ENCODE results near the gene ADD3. TPM values are rescaled to one million over a fixed set of nuclear protein-coding genes. Genes with fewer than 3 reads are reported as not detected.

ADD3 gene
- total and polyA plus RNA-seq, 2 donors (not counting 3 experiments of a cell fraction or from before 2014, with no cell fraction given) = 14.9 to 55.2 TPM

DNA sequence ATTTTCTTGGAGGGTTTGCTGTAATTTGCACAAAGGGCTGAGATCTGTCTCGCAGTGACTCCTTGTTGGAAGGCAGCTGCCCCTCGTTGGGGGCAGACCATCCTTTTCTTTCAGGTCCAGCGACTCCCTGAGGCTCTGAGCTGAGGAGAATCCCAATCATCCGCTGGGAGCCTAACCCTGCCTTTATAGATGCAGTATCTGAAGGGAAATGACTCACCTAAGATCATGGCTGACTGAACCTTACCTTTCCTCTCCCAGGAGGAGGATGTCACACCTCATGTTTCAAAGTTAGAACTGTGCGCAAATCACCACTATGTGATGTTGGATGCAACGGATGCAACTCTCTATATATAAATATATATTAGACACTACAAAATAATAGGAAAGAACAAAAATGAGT is 163.2 kb downstream of the ADD3 start:
- no peak for FAIRE-seq
- H3K79me2 ChIP-seq (ENCODE audit: control insufficient read depth, insufficient read depth, low read length) = no peaks in the 10 kb centered on the region
- H3K4me1 ChIP-seq (ENCODE audit: control insufficient read depth, extremely low read depth, insufficient read depth, low read length) = peaks cover 7% of the 10 kb centered on the region
- H3K27ac ChIP-seq (ENCODE audit: insufficient read depth, low read depth, low read length) = no peak overlapping the region
- H3K9me3 ChIP-seq (replicated peaks; ENCODE audit: control insufficient read depth, insufficient read depth, low read length) = no peaks in the 10 kb centered on the region
- ChIA-PET CTCF (interaction anchor here (1.0 to 1.4 kb wide), 2 partner anchors 9 to 287 kb away, joined by 3 to 4 read pairs; no protein-coding TSS in a partner anchor), POLR2A (no interaction called here)
- H3K4me2 ChIP-seq (ENCODE audit: insufficient read depth, low read length) = no peak overlapping the region
- no peak overlapping the region for H3K9ac ChIP-seq (replicated peaks; ENCODE audit: extremely low read depth, insufficient read depth, low read length)
- no peaks in the 10 kb centered on the region for H3K9me1 ChIP-seq (replicated peaks; ENCODE audit: control insufficient read depth, extremely low read depth, insufficient read depth, low read length)
- H3K4me3 ChIP-seq (replicated peaks in 1 of 3; ENCODE audit: insufficient read depth in 1 of 3, low read depth in 1 of 3, low read length in 3 of 3) = no peak overlapping the region
- dilution Hi-C loops (cut with MboI; ENCODE audit: extremely low pct_ligation_motif_present, low sequenced_read_pairs) (no loop called here), intact Hi-C loops (cut with micrococcal nuclease) (no loop called here)
- no peaks in the 10 kb centered on the region for H3K36me3 ChIP-seq (ENCODE audit: control insufficient read depth in 2 of 2, extremely low read depth in 1 of 2, insufficient read depth in 2 of 2, low read length in 2 of 2)
- BruUV-seq (replicated peaks) = no TSS peak
- no peaks in the 10 kb centered on the region for H4K20me1 ChIP-seq (replicated peaks; ENCODE audit: control insufficient read depth, extremely low read depth, insufficient read depth, low read length)
- H2AFZ ChIP-seq (ENCODE audit: low read depth, low read length) = no peak overlapping the region
- TF ChIP-seq EZH2 (IDR thresholded peaks at IDR 0.05; ENCODE audit: borderline replicate concordance, low read depth, low read length, severe bottlenecking) (no peak), FOS (IDR thresholded peaks at IDR 0.05; ENCODE audit: borderline replicate concordance, insufficient read depth, low read length) (peak; percentile 9)
- no peak for DNase-seq (ENCODE audit: low read depth, low spot score)
- H3K27me3 ChIP-seq (ENCODE audit: control insufficient read depth in 2 of 2, insufficient read depth in 2 of 2, low read length in 2 of 2) = peaks cover 31 to 32% of the 10 kb centered on the region in 2 experiments

DNA sequence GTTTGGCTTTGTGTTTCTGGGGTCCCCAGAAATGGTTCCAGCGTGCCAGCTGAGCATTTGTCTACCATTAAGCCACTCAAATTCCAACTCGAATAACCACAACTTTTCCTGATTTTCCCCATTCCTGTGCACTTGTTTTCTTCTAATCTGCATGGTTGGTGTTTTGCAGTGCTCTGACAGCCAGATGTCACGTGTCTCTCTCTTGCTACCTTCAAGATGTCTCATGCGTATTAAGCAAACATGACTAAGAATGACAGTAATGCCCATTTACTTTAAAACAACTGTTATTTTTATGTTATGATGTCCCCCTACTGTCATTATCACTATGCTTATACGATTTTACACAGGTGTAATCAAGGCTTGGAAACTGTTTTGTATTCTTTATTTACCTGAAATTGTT is 164.4 kb downstream of the ADD3 start:
- no TSS peak for BruUV-seq (replicated peaks)
- Histone ChIP-seq H3K27me3 (ENCODE audit: control insufficient read depth in 2 of 2, insufficient read depth in 2 of 2, low read length in 2 of 2) (peaks cover 31 to 32% of the 10 kb centered on the region in 2 experiments), H3K36me3 (ENCODE audit: control insufficient read depth in 2 of 2, extremely low read depth in 1 of 2, insufficient read depth in 2 of 2, low read length in 2 of 2) (no peaks in the 10 kb centered on the region), H3K4me1 (ENCODE audit: control insufficient read depth, extremely low read depth, insufficient read depth, low read length) (peaks cover 14% of the 10 kb centered on the region), H2AFZ (ENCODE audit: low read depth, low read length) (no peak overlapping the region), H3K9me3 (replicated peaks; ENCODE audit: control insufficient read depth, insufficient read depth, low read length) (no peaks in the 10 kb centered on the region), H3K9ac (replicated peaks; ENCODE audit: extremely low read depth, insufficient read depth, low read length) (no peak overlapping the region), H3K27ac (ENCODE audit: insufficient read depth, low read depth, low read length) (no peak overlapping the region), H3K79me2 (ENCODE audit: control insufficient read depth, insufficient read depth, low read length) (no peaks in the 10 kb centered on the region), H4K20me1 (replicated peaks; ENCODE audit: control insufficient read depth, extremely low read depth, insufficient read depth, low read length) (no peaks in the 10 kb centered on the region), H3K4me3 (replicated peaks in 1 of 3; ENCODE audit: insufficient read depth in 1 of 3, low read depth in 1 of 3, low read length in 3 of 3) (no peak overlapping the region), H3K9me1 (replicated peaks; ENCODE audit: control insufficient read depth, extremely low read depth, insufficient read depth, low read length) (no peaks in the 10 kb centered on the region), H3K4me2 (ENCODE audit: insufficient read depth, low read length) (no peak overlapping the region)
- ChIA-PET POLR2A (no interaction called here), CTCF (interaction anchor here (1.0 to 1.4 kb wide), 2 partner anchors 10 to 13 kb away, joined by 4 read pairs; no protein-coding TSS in a partner anchor)
- TF ChIP-seq MYC (IDR thresholded peaks at IDR 0.05; ENCODE audit: low read depth, low read length) = no peak
- TF ChIP-seq JUN (IDR thresholded peaks at IDR 0.05; ENCODE audit: borderline replicate concordance, insufficient read depth, insufficient read length, low read depth) = no peak
- TF ChIP-seq EZH2 (IDR thresholded peaks at IDR 0.05; ENCODE audit: borderline replicate concordance, low read depth, low read length, severe bottlenecking) = no peak
- TF ChIP-seq, protein P1, sequence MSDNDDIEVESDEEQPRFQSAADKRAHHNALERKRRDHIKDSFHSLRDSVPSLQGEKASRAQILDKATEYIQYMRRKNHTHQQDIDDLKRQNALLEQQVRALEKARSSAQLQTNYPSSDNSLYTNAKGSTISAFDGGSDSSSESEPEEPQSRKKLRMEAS (IDR thresholded peaks at IDR 0.05; ENCODE audit: insufficient read depth, insufficient read length) = no peak
- no peak for TF ChIP-seq POLR2A (IDR thresholded peaks at IDR 0.05; ENCODE audit: low read depth, low read length)
- no peak for TF ChIP-seq FOS (IDR thresholded peaks at IDR 0.05; ENCODE audit: borderline replicate concordance, insufficient read depth, low read length)
- no peak for TF ChIP-seq POLR2AphosphoS5 (IDR thresholded peaks at IDR 0.05; ENCODE audit: insufficient read depth, low read depth, low read length)
- TF ChIP-seq GATA2 (IDR thresholded peaks at IDR 0.05; ENCODE audit: insufficient read depth, insufficient read length, low read depth, low read length) = no peak
- TF ChIP-seq, protein P2, sequence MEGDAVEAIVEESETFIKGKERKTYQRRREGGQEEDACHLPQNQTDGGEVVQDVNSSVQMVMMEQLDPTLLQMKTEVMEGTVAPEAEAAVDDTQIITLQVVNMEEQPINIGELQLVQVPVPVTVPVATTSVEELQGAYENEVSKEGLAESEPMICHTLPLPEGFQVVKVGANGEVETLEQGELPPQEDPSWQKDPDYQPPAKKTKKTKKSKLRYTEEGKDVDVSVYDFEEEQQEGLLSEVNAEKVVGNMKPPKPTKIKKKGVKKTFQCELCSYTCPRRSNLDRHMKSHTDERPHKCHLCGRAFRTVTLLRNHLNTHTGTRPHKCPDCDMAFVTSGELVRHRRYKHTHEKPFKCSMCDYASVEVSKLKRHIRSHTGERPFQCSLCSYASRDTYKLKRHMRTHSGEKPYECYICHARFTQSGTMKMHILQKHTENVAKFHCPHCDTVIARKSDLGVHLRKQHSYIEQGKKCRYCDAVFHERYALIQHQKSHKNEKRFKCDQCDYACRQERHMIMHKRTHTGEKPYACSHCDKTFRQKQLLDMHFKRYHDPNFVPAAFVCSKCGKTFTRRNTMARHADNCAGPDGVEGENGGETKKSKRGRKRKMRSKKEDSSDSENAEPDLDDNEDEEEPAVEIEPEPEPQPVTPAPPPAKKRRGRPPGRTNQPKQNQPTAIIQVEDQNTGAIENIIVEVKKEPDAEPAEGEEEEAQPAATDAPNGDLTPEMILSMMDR (IDR thresholded peaks at IDR 0.05; ENCODE audit: extremely low read depth in 1 of 2, insufficient read depth in 1 of 2, low read depth in 1 of 2, low read length in 2 of 2) = no peak
- dilution Hi-C loops (cut with MboI; ENCODE audit: extremely low pct_ligation_motif_present, low sequenced_read_pairs) (no loop called here), intact Hi-C loops (cut with micrococcal nuclease) (no loop called here)
- DNase-seq (ENCODE audit: low read depth, low spot score) = no peak
- FAIRE-seq = no peak
